ENCODE results near the gene FGF22.

FGF22 gene

GRCh38 chr19:644789-645188 is 5.1 kb downstream of the FGF22 start:
- DNase-seq = no peak

- no peak for DNase-seq
Observed at GRCh38 chr19:645912-646778, 6.5 kb downstream of the FGF22 start.

GRCh38 chr19:646779-647565 is 7.3 kb downstream of the FGF22 start:
- no peak for DNase-seq

- no peak for DNase-seq
Observed at GRCh38 chr19:647566-648284, 8.0 kb downstream of the FGF22 start.

GRCh38 chr19:648305-648704 is 8.6 kb downstream of the FGF22 start:
- no peak for DNase-seq

- DNase-seq = no peak
Observed at GRCh38 chr19:648904-649801, 9.5 kb downstream of the FGF22 start.

GRCh38 chr19:650121-650520 is 10.4 kb downstream of the FGF22 start:
- no peak for DNase-seq

GRCh38 chr19:651114-651818 is 11.6 kb downstream of the FGF22 start:
- DNase-seq = no peak

GRCh38 chr19:651991-652390 is 12.3 kb downstream of the FGF22 start:
- no peak for DNase-seq

- no peak for DNase-seq
Observed at GRCh38 chr19:652467-653389, 13.0 kb downstream of the FGF22 start.

- no peak for DNase-seq
Observed at GRCh38 chr19:653425-653824, 13.7 kb downstream of the FGF22 start.

- DNase-seq = no peak
Observed at GRCh38 chr19:655691-656090, 16.0 kb downstream of the FGF22 start.

- no peak for DNase-seq
Observed at GRCh38 chr19:656751-657559, 17.3 kb downstream of the FGF22 start.

- DNase-seq = no peak
Observed at GRCh38 chr19:657611-658010, 17.9 kb downstream of the FGF22 start.

- no peak for DNase-seq
Observed at GRCh38 chr19:658059-658839, 18.6 kb downstream of the FGF22 start.

GRCh38 chr19:658916-659839 is 19.5 kb downstream of the FGF22 start:
- DNase-seq = no peak

- no peak for DNase-seq
Observed at GRCh38 chr19:660793-661426, 21.2 kb downstream of the FGF22 start.

All from NCI-H2227 treated with DMSO at 0.1 percent for 48 hours (cell line).